Measurements from ENCODE around the gene BOD1. TPM values are rescaled to one million over a fixed set of nuclear protein-coding genes. Genes with fewer than 3 reads are reported as not detected.

The BOD1 gene
- total and polyA plus RNA-seq, 9 donors: 45.8 to 76.1 (median 61.7) TPM

DNA sequence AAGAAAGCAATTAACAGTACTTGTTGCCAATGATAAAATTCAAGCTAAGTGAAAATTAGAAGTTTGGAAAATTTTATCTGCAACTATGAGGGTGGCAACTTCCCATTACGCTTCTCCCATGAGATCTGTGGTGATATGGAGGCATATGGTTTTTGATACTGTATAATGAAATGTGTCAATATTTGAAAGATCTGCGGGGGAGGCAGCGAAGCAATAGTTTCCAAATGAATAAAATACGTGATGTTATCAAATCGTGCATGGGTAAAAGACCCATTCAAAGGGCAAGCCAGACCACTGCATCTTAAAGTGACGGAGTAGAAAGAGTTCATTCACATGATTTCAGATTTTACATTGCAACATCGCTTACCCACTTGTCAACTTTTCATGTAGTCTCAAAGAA is 20.9 kb upstream of the BOD1 start:
- TF ChIP-seq EP300 (IDR thresholded peaks at IDR 0.05) (no peak), POLR2A (IDR thresholded peaks at IDR 0.05) (no peak)
- TF ChIP-seq, protein P1, sequence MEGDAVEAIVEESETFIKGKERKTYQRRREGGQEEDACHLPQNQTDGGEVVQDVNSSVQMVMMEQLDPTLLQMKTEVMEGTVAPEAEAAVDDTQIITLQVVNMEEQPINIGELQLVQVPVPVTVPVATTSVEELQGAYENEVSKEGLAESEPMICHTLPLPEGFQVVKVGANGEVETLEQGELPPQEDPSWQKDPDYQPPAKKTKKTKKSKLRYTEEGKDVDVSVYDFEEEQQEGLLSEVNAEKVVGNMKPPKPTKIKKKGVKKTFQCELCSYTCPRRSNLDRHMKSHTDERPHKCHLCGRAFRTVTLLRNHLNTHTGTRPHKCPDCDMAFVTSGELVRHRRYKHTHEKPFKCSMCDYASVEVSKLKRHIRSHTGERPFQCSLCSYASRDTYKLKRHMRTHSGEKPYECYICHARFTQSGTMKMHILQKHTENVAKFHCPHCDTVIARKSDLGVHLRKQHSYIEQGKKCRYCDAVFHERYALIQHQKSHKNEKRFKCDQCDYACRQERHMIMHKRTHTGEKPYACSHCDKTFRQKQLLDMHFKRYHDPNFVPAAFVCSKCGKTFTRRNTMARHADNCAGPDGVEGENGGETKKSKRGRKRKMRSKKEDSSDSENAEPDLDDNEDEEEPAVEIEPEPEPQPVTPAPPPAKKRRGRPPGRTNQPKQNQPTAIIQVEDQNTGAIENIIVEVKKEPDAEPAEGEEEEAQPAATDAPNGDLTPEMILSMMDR (IDR thresholded peaks at IDR 0.05): no peak
- intact Hi-C loops (cut with DNase I): no loop called here
- H3K4me3 ChIP-seq: no peak overlapping the region
- no peak overlapping the region for H3K27ac ChIP-seq
- WGBS, 3 donors: 73 to 78% (median 74%) methylated on average over 7 of the region's 7 CpGs
- H3K27me3 ChIP-seq: no peaks in the 10 kb centered on the region
- no peak for DNase-seq
- H3K9me3 ChIP-seq: no peaks in the 10 kb centered on the region
- H3K36me3 ChIP-seq: no peaks in the 10 kb centered on the region
- H3K4me1 ChIP-seq (ENCODE audit: insufficient read depth): no peaks in the 10 kb centered on the region

- no peak for TF ChIP-seq EP300 (IDR thresholded peaks at IDR 0.05)
- TF ChIP-seq POLR2A (IDR thresholded peaks at IDR 0.05): no peak
- TF ChIP-seq, protein P1 (IDR thresholded peaks at IDR 0.05): no peak
- DNase-seq: no peak
- no peaks in the 10 kb centered on the region for H3K36me3 ChIP-seq
- no peaks in the 10 kb centered on the region for H3K9me3 ChIP-seq
- intact Hi-C loops (cut with DNase I): no loop called here
- H3K27me3 ChIP-seq: no peaks in the 10 kb centered on the region
- no peak overlapping the region for H3K27ac ChIP-seq
- WGBS, 3 donors: 78 to 86% (median 84%) methylated on average over 4 of the region's 4 CpGs
- H3K4me1 ChIP-seq (ENCODE audit: insufficient read depth): peaks cover 2% of the 10 kb centered on the region
- no peak overlapping the region for H3K4me3 ChIP-seq
These were observed 18.1 kb upstream of the BOD1 start for GRCh38 chr5:173634465-173634983.

GRCh38 chr5:173633304-173633703 is 16.9 kb upstream of the BOD1 start:
- H3K27me3 ChIP-seq: no peaks in the 10 kb centered on the region
- WGBS, 3 donors: 85 to 87% (median 85%) methylated on average over 10 of the region's 10 CpGs

DNA sequence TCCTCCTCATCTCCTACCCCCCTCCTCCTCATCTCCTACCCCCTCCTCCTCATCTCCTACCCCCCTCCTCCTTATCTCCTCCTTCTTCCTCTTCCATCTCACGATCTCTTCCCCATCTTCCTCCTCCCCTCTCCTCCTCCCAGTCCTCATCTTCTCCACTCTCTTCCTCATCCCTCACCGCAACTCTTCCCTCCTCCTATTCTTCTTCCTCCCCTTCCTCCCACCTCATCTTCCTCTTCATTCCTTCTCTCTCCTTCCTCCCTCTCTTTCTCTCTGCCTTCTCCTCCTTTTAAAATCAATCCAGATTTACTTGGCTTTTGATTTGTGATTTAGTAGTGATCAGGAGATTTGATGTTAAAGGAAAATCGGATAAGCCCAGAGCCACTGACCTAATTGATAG is 15.0 kb upstream of the BOD1 start:
- H3K27ac ChIP-seq: no peak overlapping the region
- H3K4me1 ChIP-seq (ENCODE audit: insufficient read depth): peaks cover 2% of the 10 kb centered on the region
- no peak overlapping the region for H3K4me3 ChIP-seq
- DNase-seq: no peak
- no peaks in the 10 kb centered on the region for H3K36me3 ChIP-seq
- no peaks in the 10 kb centered on the region for H3K9me3 ChIP-seq
- 62 to 69% (median 62%) methylated on average over 3 of the region's 3 CpGs for WGBS, 3 donors
- TF ChIP-seq, protein P1 (IDR thresholded peaks at IDR 0.05): no peak
- no peak for TF ChIP-seq EP300 (IDR thresholded peaks at IDR 0.05)
- TF ChIP-seq POLR2A (IDR thresholded peaks at IDR 0.05): no peak
- no peaks in the 10 kb centered on the region for H3K27me3 ChIP-seq
- intact Hi-C loops (cut with DNase I): no loop called here

More at GRCh38 chr5:173633304-173633703, 16.9 kb upstream of the BOD1 start:
- peaks cover 2% of the 10 kb centered on the region for H3K4me1 ChIP-seq (ENCODE audit: insufficient read depth)
- H3K4me3 ChIP-seq: no peak overlapping the region
- DNase-seq: no peak
- TF ChIP-seq, protein P1 (IDR thresholded peaks at IDR 0.05): no peak
- TF ChIP-seq EP300 (IDR thresholded peaks at IDR 0.05) (no peak), POLR2A (IDR thresholded peaks at IDR 0.05) (no peak)
- H3K36me3 ChIP-seq: no peaks in the 10 kb centered on the region
- H3K27ac ChIP-seq: no peak overlapping the region
- intact Hi-C loops (cut with DNase I): no loop called here
- H3K9me3 ChIP-seq: no peaks in the 10 kb centered on the region

All from ovary (tissue), 9 donors.